DOHH2 (cell line): ENCODE data around the gene CNN2.

Experiments used
- CTCF ChIP-seq: fragments of 200-600 bp; sonication (generic); IDR thresholded peaks from one replicate; pipeline ENCODE4 v1.5.1; 2014; ENCODE audit warnings: antibody characterized with exemption, mild to moderate bottlenecking, low read depth, low read length; ENCODE audit not compliant: poor library complexity, severe bottlenecking
- EZH2phosphoT487 ChIP-seq: fragments of 200-600 bp; sonication (generic); IDR thresholded peaks from 2 replicates; pipeline ENCODE4 v1.6.1; 2017; ENCODE audit warnings: borderline replicate concordance, mild to moderate bottlenecking, antibody characterized with exemption, low read length, moderate library complexity, mixed read lengths

GRCh38 chr19:1038978-1039645, 12.7 kb downstream of the CNN2 start:
- no peak for TF ChIP-seq CTCF
- no peak for TF ChIP-seq EZH2phosphoT487
